Measurements from ENCODE around the gene LMX1A.
A peak's percentile ranks its signal among the peaks of the same experiment; 100 is the strongest.

The LMX1A gene

GRCh38 chr1:165381745-165382505, 25.4 kb upstream of the LMX1A start:
- DNase-seq: no peak
- TF ChIP-seq POLR2A (IDR thresholded peaks at IDR 0.05; ENCODE audit: low read length): no peak
- no peak for TF ChIP-seq GATA1 (IDR thresholded peaks at IDR 0.05; ENCODE audit: low read depth, low read length)

- DNase-seq: no peak
- TF ChIP-seq POLR2A (IDR thresholded peaks at IDR 0.05; ENCODE audit: low read length) (no peak), GATA1 (IDR thresholded peaks at IDR 0.05; ENCODE audit: low read depth, low read length) (no peak)
Measured at GRCh38 chr1:165376811-165377311, 20.3 kb upstream of the LMX1A start.

- TF ChIP-seq POLR2A (IDR thresholded peaks at IDR 0.05; ENCODE audit: low read length): no peak
- no peak for TF ChIP-seq GATA1 (IDR thresholded peaks at IDR 0.05; ENCODE audit: low read depth, low read length)
- peak; percentile 7 to 26 for DNase-seq
Measured at GRCh38 chr1:165376041-165376810, 19.7 kb upstream of the LMX1A start.

- no peak for DNase-seq
- TF ChIP-seq POLR2A (IDR thresholded peaks at IDR 0.05; ENCODE audit: low read length) (no peak), GATA1 (IDR thresholded peaks at IDR 0.05; ENCODE audit: low read depth, low read length) (no peak)
Measured at GRCh38 chr1:165375623-165376022, 19.1 kb upstream of the LMX1A start.

GRCh38 chr1:165371588-165372225, 15.2 kb upstream of the LMX1A start:
- DNase-seq: no peak
- no peak for TF ChIP-seq POLR2A (IDR thresholded peaks at IDR 0.05; ENCODE audit: low read length)
- TF ChIP-seq GATA1 (IDR thresholded peaks at IDR 0.05; ENCODE audit: low read depth, low read length): no peak

GRCh38 chr1:165369255-165369848, 12.8 kb upstream of the LMX1A start:
- TF ChIP-seq GATA1 (IDR thresholded peaks at IDR 0.05; ENCODE audit: low read depth, low read length) (no peak), POLR2A (IDR thresholded peaks at IDR 0.05; ENCODE audit: low read length) (no peak)
- peak; percentile 37 to 64 for DNase-seq

- DNase-seq: peak; percentile 60 to 81
- TF ChIP-seq POLR2A (IDR thresholded peaks at IDR 0.05; ENCODE audit: low read length) (no peak), GATA1 (IDR thresholded peaks at IDR 0.05; ENCODE audit: low read depth, low read length) (no peak)
Measured at GRCh38 chr1:165367375-165367993, 11.0 kb upstream of the LMX1A start.

GRCh38 chr1:165365341-165365740, 8.8 kb upstream of the LMX1A start:
- no peak for DNase-seq
- TF ChIP-seq GATA1 (IDR thresholded peaks at IDR 0.05; ENCODE audit: low read depth, low read length) (no peak), POLR2A (IDR thresholded peaks at IDR 0.05; ENCODE audit: low read length) (no peak)

- no peak for DNase-seq
- TF ChIP-seq GATA1 (IDR thresholded peaks at IDR 0.05; ENCODE audit: low read depth, low read length) (no peak), POLR2A (IDR thresholded peaks at IDR 0.05; ENCODE audit: low read length) (no peak)
Measured at GRCh38 chr1:165364568-165365133, 8.1 kb upstream of the LMX1A start.

- DNase-seq: no peak
- no peak for TF ChIP-seq POLR2A (IDR thresholded peaks at IDR 0.05; ENCODE audit: low read length)
- TF ChIP-seq GATA1 (IDR thresholded peaks at IDR 0.05; ENCODE audit: low read depth, low read length): no peak
Measured at GRCh38 chr1:165356876-165357275, 361 bp upstream of the LMX1A start.

- no peak for DNase-seq
- TF ChIP-seq GATA1 (IDR thresholded peaks at IDR 0.05; ENCODE audit: low read depth, low read length): no peak
- TF ChIP-seq POLR2A (IDR thresholded peaks at IDR 0.05; ENCODE audit: low read length): no peak
Measured at GRCh38 chr1:165355139-165355976, 1.2 kb downstream of the LMX1A start.

GRCh38 chr1:165354739-165355138, 1.8 kb downstream of the LMX1A start:
- DNase-seq: no peak
- no peak for TF ChIP-seq GATA1 (IDR thresholded peaks at IDR 0.05; ENCODE audit: low read depth, low read length)
- no peak for TF ChIP-seq POLR2A (IDR thresholded peaks at IDR 0.05; ENCODE audit: low read length)
